HepG2 (cell line): ENCODE data around the gene ERF. TPM values are rescaled to one million over a fixed set of nuclear protein-coding genes. Genes with fewer than 3 reads are reported as not detected.

ENCODE experiments used
- FOXA1 ChIP-seq, 2 experiments: fragments of 450-650 bp in 1 of 2; sonication (generic) in 1 of 2; formaldehyde crosslinking in 1 of 2; IDR thresholded peaks; 2 replicates each; pipeline versions ENCODE4 v1.4.0 to v1.6.1; 2016 to 2020; ENCODE audit warnings: missing genetic modification reagents in 1 of 2
- FOXM1 ChIP-seq: sonication (generic); formaldehyde crosslinking; IDR thresholded peaks from 2 replicates; pipeline ENCODE4 v1.5.0; 2020; ENCODE audit warnings: missing genetic modification reagents
- KLF15 ChIP-seq: sonication (generic); formaldehyde crosslinking; IDR thresholded peaks from 2 replicates; pipeline ENCODE4 v1.8.1; 2023; ENCODE audit warnings: borderline replicate concordance, mild to moderate bottlenecking, inconsistent platforms, missing genetic modification reagents, mixed read lengths
- RXRA ChIP-seq: sonication (generic); formaldehyde crosslinking; IDR thresholded peaks from 2 replicates; pipeline ENCODE4 v1.5.1; 2020; ENCODE audit warnings: missing genetic modification reagents
- SOX5 ChIP-seq: IDR thresholded peaks from 2 replicates; pipeline ENCODE4 v1.6.1; 2016; ENCODE audit warnings: borderline replicate concordance
- SRY ChIP-seq: sonication (generic); formaldehyde crosslinking; IDR thresholded peaks from 2 replicates; pipeline ENCODE4 v1.8.0; 2022; ENCODE audit warnings: mild to moderate bottlenecking, missing genetic modification reagents
- TEAD2 ChIP-seq: sonication (generic); formaldehyde crosslinking; IDR thresholded peaks from 2 replicates; pipeline ENCODE4 v1.9.0; 2021; ENCODE audit warnings: missing genetic modification reagents
- TEAD3 ChIP-seq: optimal IDR thresholded peaks from 2 replicates; pipeline ENCODE3; 2016; ENCODE audit warnings: borderline replicate concordance
- ZNF556 ChIP-seq: sonication (generic); formaldehyde crosslinking; IDR thresholded peaks from 2 replicates; pipeline ENCODE4 v1.4.0; 2020; ENCODE audit warnings: mild to moderate bottlenecking, missing genetic modification reagents, borderline replicate concordance
- ZNF678 ChIP-seq: sonication (generic); formaldehyde crosslinking; IDR thresholded peaks from 2 replicates; pipeline ENCODE4 v1.4.0; 2020; ENCODE audit warnings: mild to moderate bottlenecking, missing genetic modification reagents
- ZNF883 ChIP-seq: sonication (generic); formaldehyde crosslinking; IDR thresholded peaks from 2 replicates; pipeline ENCODE4 v1.5.1; 2020; ENCODE audit warnings: mild to moderate bottlenecking, missing genetic modification reagents; ENCODE audit errors: not compliant biosample characterization
- polyA plus RNA-seq, 8 experiments: library from polyadenylated mRNA; depleted of rRNA in 3 of 8; stranded (reverse) in 7 of 8; unstranded in 1 of 8; fragments of >200 nt; fragmentation: Illumina TruSeq in 4 of 8; extraction: Trizol in 4 of 8; gene quantifications; 2 replicates each; pipeline versions ENCODE4 v1.2.1 to v1.2.3, GENCODE V29; 2011 to 2016; ENCODE audit warnings: low read depth in 4 of 8, missing spikeins in 1 of 8, mixed read lengths in 1 of 8; ENCODE audit not compliant: insufficient read depth in 1 of 8
- total RNA-seq, 5 experiments: library from RNA; depleted of rRNA; stranded (reverse); fragments of >200 nt; fragmentation: Illumina TruSeq; extraction: Trizol; gene quantifications; 2 replicates each; pipeline ENCODE4 v1.2.3, GENCODE V29; 2016; ENCODE audit warnings: low read depth in 1 of 5
- TF ChIP-seq, protein P1 (sequence below): sonication (generic); formaldehyde crosslinking; IDR thresholded peaks from 2 replicates; pipeline ENCODE4 v1.8.0; 2023; ENCODE audit warnings: mild to moderate bottlenecking, missing genetic modification reagents
- TF ChIP-seq, protein P2 (sequence below): sonication (generic); formaldehyde crosslinking; IDR thresholded peaks from 2 replicates; pipeline ENCODE4 v1.8.0; 2022; ENCODE audit warnings: missing genetic modification reagents, mild to moderate bottlenecking, borderline replicate concordance

The ERF gene
- total and polyA plus RNA-seq, 2 of the 13 experiments (the other 11 are each of a cell fraction or from before 2014, with no cell fraction given) = 67.1 to 69.9 TPM

DNA sequence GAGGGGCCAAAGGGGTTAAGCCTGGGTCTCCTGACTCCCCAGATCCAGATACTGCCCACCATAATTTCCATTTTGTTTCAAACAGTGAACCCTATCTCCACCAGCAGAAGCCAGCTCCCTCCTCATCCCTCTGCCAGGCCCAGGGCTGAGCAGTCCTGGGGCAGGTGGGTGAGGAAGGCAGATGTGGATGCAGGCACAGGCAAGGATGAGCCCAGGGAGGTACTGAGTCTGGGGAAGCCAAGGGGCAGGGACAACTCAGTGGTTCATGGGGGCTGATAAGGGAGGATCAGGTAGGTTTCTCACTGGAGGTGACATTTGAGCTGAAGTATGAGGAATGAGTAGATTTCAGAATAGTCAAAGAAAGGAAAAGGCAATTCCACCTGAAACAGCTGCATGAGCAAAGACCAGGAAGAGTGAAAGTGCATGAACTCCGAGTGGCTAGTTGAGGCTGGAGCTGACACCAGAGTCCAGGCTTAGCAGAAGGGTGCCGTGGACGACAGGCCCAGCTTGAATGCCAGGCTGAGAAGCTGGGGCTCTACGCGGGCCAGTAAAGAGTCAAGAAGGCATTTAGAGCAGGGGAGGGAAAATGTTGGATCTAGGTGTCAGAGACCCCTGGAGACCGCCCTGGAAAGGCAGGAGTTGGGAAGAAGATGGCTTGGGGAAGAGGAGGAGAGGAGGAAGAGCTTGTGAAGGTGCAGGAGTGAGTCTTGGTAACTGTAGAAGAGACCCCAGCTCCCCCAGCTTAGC lies 24.4 kb upstream of the ERF start (continued):
- TF ChIP-seq, protein P1, sequence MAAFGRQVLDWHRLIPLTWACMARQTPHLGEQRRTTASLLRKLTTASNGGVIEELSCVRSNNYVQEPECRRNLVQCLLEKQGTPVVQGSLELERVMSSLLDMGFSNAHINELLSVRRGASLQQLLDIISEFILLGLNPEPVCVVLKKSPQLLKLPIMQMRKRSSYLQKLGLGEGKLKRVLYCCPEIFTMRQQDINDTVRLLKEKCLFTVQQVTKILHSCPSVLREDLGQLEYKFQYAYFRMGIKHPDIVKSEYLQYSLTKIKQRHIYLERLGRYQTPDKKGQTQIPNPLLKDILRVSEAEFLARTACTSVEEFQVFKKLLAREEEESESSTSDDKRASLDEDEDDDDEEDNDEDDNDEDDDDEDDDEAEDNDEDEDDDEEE (CRISPR knock-in tag) = 0 out of 2 replicates have a peak, but pooled peaks have one; percentile 10
- TF ChIP-seq ZNF678 (CRISPR knock-in tag) (no peak), FOXA1 (IDR thresholded peaks at IDR 0.05) (no peak), FOXA1 (CRISPR knock-in tag; IDR thresholded peaks at IDR 0.05) (no peak), TEAD3 (CRISPR knock-in tag) (peak; percentile 14), FOXM1 (CRISPR knock-in tag) (0 out of 2 replicates have a peak, but pooled peaks have one; percentile 18), ZNF556 (CRISPR knock-in tag) (no peak), SOX5 (CRISPR knock-in tag) (0 out of 2 replicates have a peak, but pooled peaks have one; percentile 16), KLF15 (CRISPR knock-in tag) (0 out of 2 replicates have a peak, but pooled peaks have one; percentile 1), ZNF883 (peak; percentile 25), TEAD2 (CRISPR knock-in tag) (0 out of 2 replicates have a peak, but pooled peaks have one; percentile 33), SRY (CRISPR knock-in tag) (0 out of 2 replicates have a peak, but pooled peaks have one; percentile 3), RXRA (0 out of 2 replicates have a peak, but pooled peaks have one; percentile 18)
- TF ChIP-seq, protein P2, sequence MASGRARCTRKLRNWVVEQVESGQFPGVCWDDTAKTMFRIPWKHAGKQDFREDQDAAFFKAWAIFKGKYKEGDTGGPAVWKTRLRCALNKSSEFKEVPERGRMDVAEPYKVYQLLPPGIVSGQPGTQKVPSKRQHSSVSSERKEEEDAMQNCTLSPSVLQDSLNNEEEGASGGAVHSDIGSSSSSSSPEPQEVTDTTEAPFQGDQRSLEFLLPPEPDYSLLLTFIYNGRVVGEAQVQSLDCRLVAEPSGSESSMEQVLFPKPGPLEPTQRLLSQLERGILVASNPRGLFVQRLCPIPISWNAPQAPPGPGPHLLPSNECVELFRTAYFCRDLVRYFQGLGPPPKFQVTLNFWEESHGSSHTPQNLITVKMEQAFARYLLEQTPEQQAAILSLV (CRISPR knock-in tag) = 0 out of 2 replicates have a peak, but pooled peaks have one; percentile 4
